Measurements from ENCODE around the gene RNASEL. TPM values are rescaled to one million over a fixed set of nuclear protein-coding genes. Genes with fewer than 3 reads are reported as not detected.

The RNASEL gene
- total and polyA plus RNA-seq, 12 donors = 1.4 to 4.7 (median 3.3) TPM

GRCh38 chr1:182631053-182631677 is 42.1 kb upstream of the RNASEL start:
- ATAC-seq = no peak
- H3K27me3 ChIP-seq = no peaks in the 10 kb centered on the region
- peaks cover 0 to 39% (median 11%) of the 10 kb centered on the region in 9 donors for H3K4me1 ChIP-seq
- no peak overlapping the region for H3K4me3 ChIP-seq
- no peak for DNase-seq
- intact Hi-C loops (cut with DNase I) = no loop called here
- TF ChIP-seq CTCF (IDR thresholded peaks at IDR 0.05) = no peak
- no peaks in the 10 kb centered on the region for H3K9me3 ChIP-seq
- no peaks in the 10 kb centered on the region for H3K36me3 ChIP-seq
- H3K27ac ChIP-seq = no peak overlapping the region

GRCh38 chr1:182630586-182630985 is 41.5 kb upstream of the RNASEL start:
- no peak overlapping the region for H3K4me3 ChIP-seq
- peaks cover 0 to 45% (median 17%) of the 10 kb centered on the region in 9 donors for H3K4me1 ChIP-seq
- TF ChIP-seq CTCF (IDR thresholded peaks at IDR 0.05) = no peak
- H3K36me3 ChIP-seq = no peaks in the 10 kb centered on the region
- no peak for ATAC-seq
- H3K27me3 ChIP-seq = no peaks in the 10 kb centered on the region
- H3K27ac ChIP-seq = no peak overlapping the region
- H3K9me3 ChIP-seq = no peaks in the 10 kb centered on the region
- intact Hi-C loops (cut with DNase I) = no loop called here
- 31 to 37% methylated on average over 1 of the region's 1 CpG for WGBS, 2 donors
- no peak for DNase-seq

- WGBS, 2 donors = 82 to 83% methylated on average over 3 of the region's 3 CpGs
- no peak overlapping the region for H3K4me3 ChIP-seq
- H3K27ac ChIP-seq = peak overlapping the region in 3 of 10 donors; percentile 3 to 9 (median 5)
- no peaks in the 10 kb centered on the region for H3K27me3 ChIP-seq
- intact Hi-C loops (cut with DNase I) = no loop called here
- no peak for TF ChIP-seq CTCF (IDR thresholded peaks at IDR 0.05)
- H3K4me1 ChIP-seq = peaks cover 0 to 52% (median 17%) of the 10 kb centered on the region in 9 donors
- DNase-seq (no peak), ATAC-seq (peak in 1 of 8 donors; percentile 33)
- no peaks in the 10 kb centered on the region for H3K36me3 ChIP-seq
- no peaks in the 10 kb centered on the region for H3K9me3 ChIP-seq
These were observed 40.5 kb upstream of the RNASEL start for GRCh38 chr1:182629499-182630096.

GRCh38 chr1:182629080-182629479 is 40.0 kb upstream of the RNASEL start:
- Histone ChIP-seq H3K27me3 (no peaks in the 10 kb centered on the region), H3K4me3 (no peak overlapping the region), H3K27ac (peak overlapping the region in 2 of 10 donors; percentile 3 to 9), H3K4me1 (peaks cover 0 to 57% (median 22%) of the 10 kb centered on the region in 9 donors), H3K9me3 (no peaks in the 10 kb centered on the region), H3K36me3 (no peaks in the 10 kb centered on the region)
- ATAC-seq (peak in 1 of 8 donors; percentile 38), DNase-seq (no peak)
- intact Hi-C loops (cut with DNase I) = no loop called here
- no peak for TF ChIP-seq CTCF (IDR thresholded peaks at IDR 0.05)
- 38 to 45% methylated on average over 2 of the region's 2 CpGs for WGBS, 2 donors

All from heart right ventricle (tissue), 16 donors.